ENCODE data around the gene FZD4.

GRCh38 chr11:86932259-86932585, 23.0 kb downstream of the FZD4 start:
- no peak for TF ChIP-seq CTCF (conservative IDR thresholded peaks at IDR 0.05)
- TF ChIP-seq EZH2 (IDR thresholded peaks at IDR 0.05; ENCODE audit: low read depth), result no peak
